HepG2 (cell line): ENCODE results near the gene ARAP3. TPM values are rescaled to one million over a fixed set of nuclear protein-coding genes. Genes with fewer than 3 reads are reported as not detected.

Experiments used
- ARHGAP35 ChIP-seq: sonication (generic); formaldehyde crosslinking; IDR thresholded peaks from 2 replicates; pipeline ENCODE4 v1.9.0; 2022; ENCODE audit warnings: mild to moderate bottlenecking, inconsistent platforms, moderate library complexity, missing genetic modification reagents, borderline replicate concordance
- ELF1 ChIP-seq: sonication (generic); formaldehyde crosslinking; IDR thresholded peaks from 2 replicates; pipeline ENCODE4 v1.4.0; 2020; ENCODE audit warnings: missing genetic modification reagents
- JUN ChIP-seq: sonication (generic); formaldehyde crosslinking; IDR thresholded peaks from 2 replicates; pipeline ENCODE4 v1.4.0; 2020; ENCODE audit warnings: mild to moderate bottlenecking, missing genetic modification reagents
- NCOA2 ChIP-seq: sonication (generic); formaldehyde crosslinking; IDR thresholded peaks from 2 replicates; pipeline ENCODE4 v1.8.0; 2022; ENCODE audit warnings: inconsistent platforms
- NFYC ChIP-seq: IDR thresholded peaks from 2 replicates; pipeline ENCODE4 v1.6.1; 2016; ENCODE audit warnings: missing genetic modification reagents, missing compliant biosample characterization
- NR2F1 ChIP-seq, 2 experiments: fragments of 450-650 bp in 1 of 2; formaldehyde crosslinking in 1 of 2; IDR thresholded peaks; 2 replicates each; pipeline versions ENCODE4 v1.5.0 to v1.6.1; 2016 to 2020; ENCODE audit warnings: mild to moderate bottlenecking in 1 of 2, missing compliant biosample characterization in 1 of 2, missing genetic modification reagents in 1 of 2, moderate library complexity in 1 of 2
- PTBP1 ChIP-seq: fragments of 200-400 bp; formaldehyde crosslinking; IDR thresholded peaks from 2 replicates; pipeline ENCODE4 v1.6.1; 2018; ENCODE audit warnings: low read length, low read depth; ENCODE audit not compliant: poor library complexity, severe bottlenecking
- ZNF460 ChIP-seq: sonication (generic); formaldehyde crosslinking; IDR thresholded peaks from 2 replicates; pipeline ENCODE4 v1.5.1; 2020; ENCODE audit warnings: missing genetic modification reagents, mild to moderate bottlenecking, borderline replicate concordance
- ZNF501 ChIP-seq: sonication (generic); formaldehyde crosslinking; IDR thresholded peaks from 2 replicates; pipeline ENCODE4 v1.5.1; 2020; ENCODE audit warnings: mild to moderate bottlenecking, moderate library complexity, missing genetic modification reagents
- ZNF713 ChIP-seq: sonication (generic); formaldehyde crosslinking; IDR thresholded peaks from 2 replicates; pipeline ENCODE4 v1.4.0; 2020; ENCODE audit warnings: mild to moderate bottlenecking, missing genetic modification reagents
- ZNF737 ChIP-seq: sonication (generic); formaldehyde crosslinking; IDR thresholded peaks from 2 replicates; pipeline ENCODE4 v1.5.0; 2020; ENCODE audit warnings: missing genetic modification reagents, mild to moderate bottlenecking, borderline replicate concordance
- ZNF749 ChIP-seq: sonication (generic); formaldehyde crosslinking; IDR thresholded peaks from 2 replicates; pipeline ENCODE4 v1.8.0; 2022; ENCODE audit warnings: mild to moderate bottlenecking, missing genetic modification reagents, moderate library complexity, borderline replicate concordance
- polyA plus RNA-seq, 8 experiments: library from polyadenylated mRNA; depleted of rRNA in 3 of 8; stranded (reverse) in 7 of 8; unstranded in 1 of 8; fragments of >200 nt; fragmentation: Illumina TruSeq in 4 of 8; extraction: Trizol in 4 of 8; gene quantifications; 2 replicates each; pipeline versions ENCODE4 v1.2.1 to v1.2.3, GENCODE V29; 2011 to 2016; ENCODE audit warnings: low read depth in 4 of 8, missing spikeins in 1 of 8, mixed read lengths in 1 of 8; ENCODE audit not compliant: insufficient read depth in 1 of 8
- total RNA-seq, 5 experiments: library from RNA; depleted of rRNA; stranded (reverse); fragments of >200 nt; fragmentation: Illumina TruSeq; extraction: Trizol; gene quantifications; 2 replicates each; pipeline ENCODE4 v1.2.3, GENCODE V29; 2016; ENCODE audit warnings: low read depth in 1 of 5
- TF ChIP-seq, protein P1 (sequence below), 2 experiments: fragments of 450-650 bp in 1 of 2; sonication (generic) in 1 of 2; formaldehyde crosslinking; IDR thresholded peaks; 2 replicates each; pipeline versions ENCODE4 v1.5.0 to v1.8.0; 2020 to 2022; ENCODE audit warnings: mild to moderate bottlenecking in 1 of 2, missing genetic modification reagents in 1 of 2
- TF ChIP-seq, protein P2 (sequence below): sonication (generic); formaldehyde crosslinking; IDR thresholded peaks from 2 replicates; pipeline ENCODE4 v1.4.0; 2020; ENCODE audit warnings: missing genetic modification reagents; ENCODE audit errors: not compliant biosample characterization
- TF ChIP-seq, protein P3 (sequence below): sonication (generic); IDR thresholded peaks from 2 replicates; pipeline ENCODE4 v1.6.1; 2016; ENCODE audit warnings: low read depth, borderline replicate concordance
- TF ChIP-seq, protein P4 (sequence below): sonication (generic); formaldehyde crosslinking; IDR thresholded peaks from 2 replicates; pipeline ENCODE4 v1.4.0; 2020; ENCODE audit warnings: missing genetic modification reagents, mild to moderate bottlenecking, borderline replicate concordance
- TF ChIP-seq, protein P5 (sequence below): sonication (generic); formaldehyde crosslinking; IDR thresholded peaks from 2 replicates; pipeline ENCODE4 v1.4.0; 2020; ENCODE audit warnings: missing genetic modification reagents, borderline replicate concordance

ARAP3 gene
- total and polyA plus RNA-seq, 2 of the 13 experiments (the other 11 are each of a cell fraction or from before 2014, with no cell fraction given), result 0.25 TPM; not detected in 1

DNA sequence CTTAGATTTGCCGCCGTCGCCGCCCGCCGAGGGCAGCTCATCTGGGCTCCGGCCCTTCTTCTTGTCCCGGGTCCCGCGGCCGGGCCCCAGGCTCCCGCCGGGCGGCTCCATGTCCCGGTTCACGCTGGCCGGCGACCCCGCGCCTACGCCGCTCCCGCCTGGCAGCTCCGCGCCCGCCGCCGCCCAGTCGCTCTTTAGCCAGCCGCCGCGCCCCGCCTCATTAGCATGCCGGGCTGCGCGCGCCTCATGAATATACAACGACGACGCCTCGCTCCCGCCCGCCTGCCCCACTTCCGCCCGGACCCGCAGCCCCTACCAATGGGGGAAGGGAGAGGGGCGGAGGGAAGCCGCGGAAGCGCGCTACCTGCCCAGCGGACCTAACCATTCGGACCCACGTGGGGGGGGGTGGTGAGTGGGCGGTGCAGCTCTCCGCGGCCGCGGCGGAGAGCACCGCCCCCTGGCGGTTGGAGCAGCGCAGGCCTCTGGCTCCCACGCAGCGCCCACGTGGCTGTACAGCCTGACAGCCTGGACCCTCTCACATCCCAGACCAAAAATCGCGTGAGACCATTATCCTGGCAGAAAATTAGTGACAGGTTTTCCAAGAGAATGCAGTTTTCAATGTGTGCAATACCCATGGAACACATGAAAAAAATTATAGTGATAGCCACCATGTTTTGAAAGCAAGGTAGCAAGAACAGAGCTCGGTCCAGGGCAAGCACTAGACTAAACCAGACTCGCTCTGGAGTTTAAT, 63.1 kb downstream of the ARAP3 start, which contains the start of gene DIAPH1 (continued):
- TF ChIP-seq, protein P1, sequence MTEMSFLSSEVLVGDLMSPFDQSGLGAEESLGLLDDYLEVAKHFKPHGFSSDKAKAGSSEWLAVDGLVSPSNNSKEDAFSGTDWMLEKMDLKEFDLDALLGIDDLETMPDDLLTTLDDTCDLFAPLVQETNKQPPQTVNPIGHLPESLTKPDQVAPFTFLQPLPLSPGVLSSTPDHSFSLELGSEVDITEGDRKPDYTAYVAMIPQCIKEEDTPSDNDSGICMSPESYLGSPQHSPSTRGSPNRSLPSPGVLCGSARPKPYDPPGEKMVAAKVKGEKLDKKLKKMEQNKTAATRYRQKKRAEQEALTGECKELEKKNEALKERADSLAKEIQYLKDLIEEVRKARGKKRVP (CRISPR knock-in tag; IDR thresholded peaks at IDR 0.05), result no peak
- no peak for TF ChIP-seq NCOA2
- peak; percentile 99 for TF ChIP-seq ELF1 (CRISPR knock-in tag)
- TF ChIP-seq, protein P2, sequence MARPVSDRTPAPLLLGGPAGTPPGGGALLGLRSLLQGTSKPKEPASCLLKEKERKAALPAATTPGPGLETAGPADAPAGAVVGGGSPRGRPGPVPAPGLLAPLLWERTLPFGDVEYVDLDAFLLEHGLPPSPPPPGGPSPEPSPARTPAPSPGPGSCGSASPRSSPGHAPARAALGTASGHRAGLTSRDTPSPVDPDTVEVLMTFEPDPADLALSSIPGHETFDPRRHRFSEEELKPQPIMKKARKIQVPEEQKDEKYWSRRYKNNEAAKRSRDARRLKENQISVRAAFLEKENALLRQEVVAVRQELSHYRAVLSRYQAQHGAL (CRISPR knock-in tag), result no peak
- TF ChIP-seq ARHGAP35 (CRISPR knock-in tag), result peak; percentile 79; the same call in 1 of the 2 replicates
- TF ChIP-seq, protein P3, sequence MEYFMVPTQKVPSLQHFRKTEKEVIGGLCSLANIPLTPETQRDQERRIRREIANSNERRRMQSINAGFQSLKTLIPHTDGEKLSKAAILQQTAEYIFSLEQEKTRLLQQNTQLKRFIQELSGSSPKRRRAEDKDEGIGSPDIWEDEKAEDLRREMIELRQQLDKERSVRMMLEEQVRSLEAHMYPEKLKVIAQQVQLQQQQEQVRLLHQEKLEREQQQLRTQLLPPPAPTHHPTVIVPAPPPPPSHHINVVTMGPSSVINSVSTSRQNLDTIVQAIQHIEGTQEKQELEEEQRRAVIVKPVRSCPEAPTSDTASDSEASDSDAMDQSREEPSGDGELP, result peak; percentile 35; the same call in 1 of the 2 replicates
- TF ChIP-seq, protein P4, sequence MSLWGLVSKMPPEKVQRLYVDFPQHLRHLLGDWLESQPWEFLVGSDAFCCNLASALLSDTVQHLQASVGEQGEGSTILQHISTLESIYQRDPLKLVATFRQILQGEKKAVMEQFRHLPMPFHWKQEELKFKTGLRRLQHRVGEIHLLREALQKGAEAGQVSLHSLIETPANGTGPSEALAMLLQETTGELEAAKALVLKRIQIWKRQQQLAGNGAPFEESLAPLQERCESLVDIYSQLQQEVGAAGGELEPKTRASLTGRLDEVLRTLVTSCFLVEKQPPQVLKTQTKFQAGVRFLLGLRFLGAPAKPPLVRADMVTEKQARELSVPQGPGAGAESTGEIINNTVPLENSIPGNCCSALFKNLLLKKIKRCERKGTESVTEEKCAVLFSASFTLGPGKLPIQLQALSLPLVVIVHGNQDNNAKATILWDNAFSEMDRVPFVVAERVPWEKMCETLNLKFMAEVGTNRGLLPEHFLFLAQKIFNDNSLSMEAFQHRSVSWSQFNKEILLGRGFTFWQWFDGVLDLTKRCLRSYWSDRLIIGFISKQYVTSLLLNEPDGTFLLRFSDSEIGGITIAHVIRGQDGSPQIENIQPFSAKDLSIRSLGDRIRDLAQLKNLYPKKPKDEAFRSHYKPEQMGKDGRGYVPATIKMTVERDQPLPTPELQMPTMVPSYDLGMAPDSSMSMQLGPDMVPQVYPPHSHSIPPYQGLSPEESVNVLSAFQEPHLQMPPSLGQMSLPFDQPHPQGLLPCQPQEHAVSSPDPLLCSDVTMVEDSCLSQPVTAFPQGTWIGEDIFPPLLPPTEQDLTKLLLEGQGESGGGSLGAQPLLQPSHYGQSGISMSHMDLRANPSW (CRISPR knock-in tag), result no peak
- TF ChIP-seq PTBP1, result peak; percentile 50
- TF ChIP-seq JUN, result peak; percentile 34; the same call in 1 of the 2 replicates
- no peak for TF ChIP-seq ZNF737 (CRISPR knock-in tag)
- no peak for TF ChIP-seq NR2F1 (CRISPR knock-in tag; IDR thresholded peaks at IDR 0.05)
- peak; percentile 76 for TF ChIP-seq ZNF501 (CRISPR knock-in tag)
- TF ChIP-seq NFYC (CRISPR knock-in tag), result peak; percentile 71
- no peak for TF ChIP-seq ZNF460 (CRISPR knock-in tag)
- TF ChIP-seq ZNF713 (CRISPR knock-in tag), result no peak
- TF ChIP-seq ZNF749 (CRISPR knock-in tag), result peak; percentile 79; the same call in 1 of the 2 replicates
- TF ChIP-seq, protein P5, sequence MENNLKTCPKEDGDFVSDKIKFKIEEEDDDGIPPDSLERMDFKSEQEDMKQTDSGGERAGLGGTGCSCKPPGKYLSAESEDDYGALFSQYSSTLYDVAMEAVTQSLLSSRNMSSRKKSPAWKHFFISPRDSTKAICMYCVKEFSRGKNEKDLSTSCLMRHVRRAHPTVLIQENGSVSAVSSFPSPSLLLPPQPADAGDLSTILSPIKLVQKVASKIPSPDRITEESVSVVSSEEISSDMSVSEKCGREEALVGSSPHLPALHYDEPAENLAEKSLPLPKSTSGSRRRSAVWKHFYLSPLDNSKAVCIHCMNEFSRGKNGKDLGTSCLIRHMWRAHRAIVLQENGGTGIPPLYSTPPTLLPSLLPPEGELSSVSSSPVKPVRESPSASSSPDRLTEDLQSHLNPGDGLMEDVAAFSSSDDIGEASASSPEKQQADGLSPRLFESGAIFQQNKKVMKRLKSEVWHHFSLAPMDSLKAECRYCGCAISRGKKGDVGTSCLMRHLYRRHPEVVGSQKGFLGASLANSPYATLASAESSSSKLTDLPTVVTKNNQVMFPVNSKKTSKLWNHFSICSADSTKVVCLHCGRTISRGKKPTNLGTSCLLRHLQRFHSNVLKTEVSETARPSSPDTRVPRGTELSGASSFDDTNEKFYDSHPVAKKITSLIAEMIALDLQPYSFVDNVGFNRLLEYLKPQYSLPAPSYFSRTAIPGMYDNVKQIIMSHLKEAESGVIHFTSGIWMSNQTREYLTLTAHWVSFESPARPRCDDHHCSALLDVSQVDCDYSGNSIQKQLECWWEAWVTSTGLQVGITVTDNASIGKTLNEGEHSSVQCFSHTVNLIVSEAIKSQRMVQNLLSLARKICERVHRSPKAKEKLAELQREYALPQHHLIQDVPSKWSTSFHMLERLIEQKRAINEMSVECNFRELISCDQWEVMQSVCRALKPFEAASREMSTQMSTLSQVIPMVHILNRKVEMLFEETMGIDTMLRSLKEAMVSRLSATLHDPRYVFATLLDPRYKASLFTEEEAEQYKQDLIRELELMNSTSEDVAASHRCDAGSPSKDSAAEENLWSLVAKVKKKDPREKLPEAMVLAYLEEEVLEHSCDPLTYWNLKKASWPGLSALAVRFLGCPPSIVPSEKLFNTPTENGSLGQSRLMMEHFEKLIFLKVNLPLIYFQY, result no peak
